ENCODE results near the gene ADAMTS20.

- TF ChIP-seq CTCF (IDR thresholded peaks at IDR 0.05) (no peak), POLR2A (IDR thresholded peaks at IDR 0.05) (no peak), EP300 (IDR thresholded peaks at IDR 0.05) (no peak)
Observed at GRCh38 chr12:43347026-43347425, 205.0 kb downstream of the ADAMTS20 start.

Measured in gastroesophageal sphincter (tissue), 3 donors.